ENCODE results near the gene JAK2. TPM values are rescaled to one million over a fixed set of nuclear protein-coding genes. Genes with fewer than 3 reads are reported as not detected.

Gene JAK2
- total and polyA plus RNA-seq, 10 of the 15 experiments (the other 5 are each of a cell fraction or from before 2014, with no cell fraction given): 4.1 to 22.9 (median 13.7) TPM

- TF ChIP-seq, protein P1, sequence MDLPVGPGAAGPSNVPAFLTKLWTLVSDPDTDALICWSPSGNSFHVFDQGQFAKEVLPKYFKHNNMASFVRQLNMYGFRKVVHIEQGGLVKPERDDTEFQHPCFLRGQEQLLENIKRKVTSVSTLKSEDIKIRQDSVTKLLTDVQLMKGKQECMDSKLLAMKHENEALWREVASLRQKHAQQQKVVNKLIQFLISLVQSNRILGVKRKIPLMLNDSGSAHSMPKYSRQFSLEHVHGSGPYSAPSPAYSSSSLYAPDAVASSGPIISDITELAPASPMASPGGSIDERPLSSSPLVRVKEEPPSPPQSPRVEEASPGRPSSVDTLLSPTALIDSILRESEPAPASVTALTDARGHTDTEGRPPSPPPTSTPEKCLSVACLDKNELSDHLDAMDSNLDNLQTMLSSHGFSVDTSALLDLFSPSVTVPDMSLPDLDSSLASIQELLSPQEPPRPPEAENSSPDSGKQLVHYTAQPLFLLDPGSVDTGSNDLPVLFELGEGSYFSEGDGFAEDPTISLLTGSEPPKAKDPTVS (IDR thresholded peaks at IDR 0.05; ENCODE audit: low read depth, low read length): no peak
- no peak for TF ChIP-seq POLR2AphosphoS5 (IDR thresholded peaks at IDR 0.05; ENCODE audit: low read length)
- TF ChIP-seq EED (IDR thresholded peaks at IDR 0.05; ENCODE audit: low read depth): peak; percentile 66; the same call in 1 of the 2 replicates
- no peak for TF ChIP-seq ZZZ3 (IDR thresholded peaks at IDR 0.05; ENCODE audit: control insufficient read depth, insufficient read length, low read depth)
- no peak for TF ChIP-seq SREBF1 (IDR thresholded peaks at IDR 0.05; ENCODE audit: low read length)
- TF ChIP-seq STAT3 (IDR thresholded peaks at IDR 0.05; ENCODE audit: low read depth, low read length): no peak
- TF ChIP-seq SRF (IDR thresholded peaks at IDR 0.05; ENCODE audit: low read depth in 2 of 2, low read length in 2 of 2): no peak
- no peak for TF ChIP-seq SIN3A (IDR thresholded peaks at IDR 0.05; ENCODE audit: low read depth, low read length)
- TF ChIP-seq, protein P2, sequence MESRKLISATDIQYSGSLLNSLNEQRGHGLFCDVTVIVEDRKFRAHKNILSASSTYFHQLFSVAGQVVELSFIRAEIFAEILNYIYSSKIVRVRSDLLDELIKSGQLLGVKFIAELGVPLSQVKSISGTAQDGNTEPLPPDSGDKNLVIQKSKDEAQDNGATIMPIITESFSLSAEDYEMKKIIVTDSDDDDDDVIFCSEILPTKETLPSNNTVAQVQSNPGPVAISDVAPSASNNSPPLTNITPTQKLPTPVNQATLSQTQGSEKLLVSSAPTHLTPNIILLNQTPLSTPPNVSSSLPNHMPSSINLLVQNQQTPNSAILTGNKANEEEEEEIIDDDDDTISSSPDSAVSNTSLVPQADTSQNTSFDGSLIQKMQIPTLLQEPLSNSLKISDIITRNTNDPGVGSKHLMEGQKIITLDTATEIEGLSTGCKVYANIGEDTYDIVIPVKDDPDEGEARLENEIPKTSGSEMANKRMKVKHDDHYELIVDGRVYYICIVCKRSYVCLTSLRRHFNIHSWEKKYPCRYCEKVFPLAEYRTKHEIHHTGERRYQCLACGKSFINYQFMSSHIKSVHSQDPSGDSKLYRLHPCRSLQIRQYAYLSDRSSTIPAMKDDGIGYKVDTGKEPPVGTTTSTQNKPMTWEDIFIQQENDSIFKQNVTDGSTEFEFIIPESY (IDR thresholded peaks at IDR 0.05): no peak
- TF ChIP-seq, protein P3, sequence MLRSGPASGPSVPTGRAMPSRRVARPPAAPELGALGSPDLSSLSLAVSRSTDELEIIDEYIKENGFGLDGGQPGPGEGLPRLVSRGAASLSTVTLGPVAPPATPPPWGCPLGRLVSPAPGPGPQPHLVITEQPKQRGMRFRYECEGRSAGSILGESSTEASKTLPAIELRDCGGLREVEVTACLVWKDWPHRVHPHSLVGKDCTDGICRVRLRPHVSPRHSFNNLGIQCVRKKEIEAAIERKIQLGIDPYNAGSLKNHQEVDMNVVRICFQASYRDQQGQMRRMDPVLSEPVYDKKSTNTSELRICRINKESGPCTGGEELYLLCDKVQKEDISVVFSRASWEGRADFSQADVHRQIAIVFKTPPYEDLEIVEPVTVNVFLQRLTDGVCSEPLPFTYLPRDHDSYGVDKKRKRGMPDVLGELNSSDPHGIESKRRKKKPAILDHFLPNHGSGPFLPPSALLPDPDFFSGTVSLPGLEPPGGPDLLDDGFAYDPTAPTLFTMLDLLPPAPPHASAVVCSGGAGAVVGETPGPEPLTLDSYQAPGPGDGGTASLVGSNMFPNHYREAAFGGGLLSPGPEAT (IDR thresholded peaks at IDR 0.05; ENCODE audit: low read depth): no peak
- no peak; the same call in 1 of the 2 replicates for TF ChIP-seq GATAD2B (conservative IDR thresholded peaks at IDR 0.05; ENCODE audit: low read depth)
- TF ChIP-seq HCFC1 (IDR thresholded peaks at IDR 0.05; ENCODE audit: low read length): no peak
- TF ChIP-seq RAD21 (IDR thresholded peaks at IDR 0.05; ENCODE audit: insufficient read depth, low read depth, low read length): no peak
- no peak for TF ChIP-seq MTA3 (IDR thresholded peaks at IDR 0.05; ENCODE audit: borderline replicate concordance, low read length)
- TF ChIP-seq ZNF217 (IDR thresholded peaks at IDR 0.05): no peak
- TF ChIP-seq NFYA (IDR thresholded peaks at IDR 0.05; ENCODE audit: borderline replicate concordance, low read depth, low read length): no peak
- no peak for TF ChIP-seq SIX5 (IDR thresholded peaks at IDR 0.05; ENCODE audit: low read depth, low read length, severe bottlenecking)
- no peak for TF ChIP-seq TCF7 (IDR thresholded peaks at IDR 0.05; ENCODE audit: borderline replicate concordance)
- TF ChIP-seq BHLHE40 (IDR thresholded peaks at IDR 0.05; ENCODE audit: borderline replicate concordance in 1 of 2, low read depth in 2 of 2, low read length in 1 of 2): peak; percentile 97
- TF ChIP-seq EP300 (IDR thresholded peaks at IDR 0.05; ENCODE audit: borderline replicate concordance in 1 of 2, control insufficient read depth in 1 of 2, low read depth in 2 of 2, low read length in 2 of 2): peak; percentile 36 to 64; a peak in 3 of 4 replicates
- no peak for TF ChIP-seq E4F1 (IDR thresholded peaks at IDR 0.05; ENCODE audit: borderline replicate concordance, partially characterized antibody)
- peak; percentile 76 for TF ChIP-seq JUNB (IDR thresholded peaks at IDR 0.05)
- no peak for TF ChIP-seq CHD2 (IDR thresholded peaks at IDR 0.05; ENCODE audit: borderline replicate concordance, low read depth, low read length)
Measured at GRCh38 chr9:4970970-4971641, 14.0 kb upstream of the JAK2 start (continued).
